ENCODE results near the gene ABAT. TPM values are rescaled to one million over a fixed set of nuclear protein-coding genes. Genes with fewer than 3 reads are reported as not detected.

Gene ABAT
- total and polyA plus RNA-seq, 10 of the 15 experiments (the other 5 are each of a cell fraction or from before 2014, with no cell fraction given), result 1.0 to 10.6 (median 1.9) TPM

GRCh38 chr16:8683640-8684039 lies 9.2 kb downstream of the ABAT start:
- Histone ChIP-seq H3K27me3 (replicated peaks in 1 of 2; ENCODE audit: control insufficient read depth in 2 of 2, insufficient read depth in 2 of 2, low read length in 1 of 2) (no peaks in the 10 kb centered on the region), H3K4me2 (ENCODE audit: control insufficient read depth, insufficient read depth) (no peak overlapping the region), H3K4me1 (ENCODE audit: control insufficient read depth, insufficient read depth, low read length) (no peaks in the 10 kb centered on the region), H4K20me1 (ENCODE audit: control insufficient read depth, insufficient read depth) (no peaks in the 10 kb centered on the region; the same call in 1 of the 2 replicates), H3K9me3 (replicated peaks; ENCODE audit: control insufficient read depth, insufficient read depth, low read length) (no peaks in the 10 kb centered on the region; the same call in 1 of the 3 replicates), H2AFZ (ENCODE audit: control insufficient read depth, low read depth, low read length) (no peak overlapping the region), H3K27ac (ENCODE audit: control insufficient read depth, insufficient read depth) (no peak overlapping the region), H3K9ac (ENCODE audit: control insufficient read depth, insufficient read depth, low read length) (no peak overlapping the region), H3K36me3 (ENCODE audit: control insufficient read depth in 2 of 2, insufficient read depth in 2 of 2, low read length in 1 of 2) (no peaks in the 10 kb centered on the region), H3K79me2 (ENCODE audit: control insufficient read depth, insufficient read depth, low read length) (no peaks in the 10 kb centered on the region), H3K4me3 (no peak overlapping the region)
- in situ Hi-C loops (cut with MboI) (no loop called here), intact Hi-C loops (cut with micrococcal nuclease; ENCODE audit: unreplicated experiment) (no loop called here)
- ChIA-PET CTCF (no interaction called here), RAD21 (ENCODE audit: unreplicated experiment) (no interaction called here), SMC1A (ENCODE audit: uncharacterized antibody, unreplicated experiment) (no interaction called here), POLR2A (interaction anchor here (0.6 kb wide), 1 partner anchor 1843 kb away, joined by 3 read pairs; no protein-coding TSS in a partner anchor)
- TF ChIP-seq CBFB (IDR thresholded peaks at IDR 0.05; ENCODE audit: low read depth) (no peak), BCL11A (IDR thresholded peaks at IDR 0.05; ENCODE audit: low read depth, low read length) (no peak)
- FAIRE-seq (no peak), DNase-seq (ENCODE audit: low read depth, low spot score) (no peak), ATAC-seq (no peak)
- BruUV-seq (replicated peaks), result no TSS peak
- WGBS (ENCODE audit: insufficient coverage, insufficient replicate concordance, low lambda C conversion rate, missing lambda C conversion rate), result 63% methylated on average over 4 of the region's 4 CpGs

GRCh38 chr16:8685617-8686016 lies 11.2 kb downstream of the ABAT start:
- FAIRE-seq, result no peak
- in situ Hi-C loops (cut with MboI), result no loop called here
- TF ChIP-seq NR2C2 (IDR thresholded peaks at IDR 0.05; ENCODE audit: borderline replicate concordance, control insufficient read depth, insufficient read length, low read depth) (no peak), LARP7 (IDR thresholded peaks at IDR 0.05) (no peak), BRCA1 (IDR thresholded peaks at IDR 0.05; ENCODE audit: low read depth, low read length) (no peak), MTA3 (IDR thresholded peaks at IDR 0.05; ENCODE audit: borderline replicate concordance, low read length) (no peak), RELB (IDR thresholded peaks at IDR 0.05; ENCODE audit: low read depth) (no peak), WRNIP1 (IDR thresholded peaks at IDR 0.05; ENCODE audit: borderline replicate concordance, low read depth, low read length) (no peak), ZBTB40 (IDR thresholded peaks at IDR 0.05; ENCODE audit: borderline replicate concordance) (no peak), SRF (IDR thresholded peaks at IDR 0.05; ENCODE audit: low read depth in 2 of 2, low read length in 2 of 2) (no peak), POLR2A (IDR thresholded peaks at IDR 0.05; ENCODE audit: low read depth, low read length) (no peak), HDAC6 (IDR thresholded peaks at IDR 0.05; ENCODE audit: unreplicated experiment) (no peak), ZNF622 (IDR thresholded peaks at IDR 0.05) (no peak), ZNF274 (IDR thresholded peaks at IDR 0.05; ENCODE audit: insufficient read depth, insufficient read length) (no peak)

More at GRCh38 chr16:8685617-8686016, 11.2 kb downstream of the ABAT start:
- Histone ChIP-seq H3K79me2 (ENCODE audit: control insufficient read depth, insufficient read depth, low read length) (no peaks in the 10 kb centered on the region), H3K9me3 (replicated peaks; ENCODE audit: control insufficient read depth, insufficient read depth, low read length) (peaks cover 5% of the 10 kb centered on the region; the same call in 2 of the 3 replicates), H2AFZ (ENCODE audit: control insufficient read depth, low read depth, low read length) (no peak overlapping the region), H3K9ac (ENCODE audit: control insufficient read depth, insufficient read depth, low read length) (no peak overlapping the region), H3K4me3 (no peak overlapping the region), H3K27me3 (replicated peaks in 1 of 2; ENCODE audit: control insufficient read depth in 2 of 2, insufficient read depth in 2 of 2, low read length in 1 of 2) (no peaks in the 10 kb centered on the region), H3K27ac (ENCODE audit: control insufficient read depth, insufficient read depth) (no peak overlapping the region), H3K4me2 (ENCODE audit: control insufficient read depth, insufficient read depth) (no peak overlapping the region), H4K20me1 (ENCODE audit: control insufficient read depth, insufficient read depth) (no peaks in the 10 kb centered on the region; the same call in 1 of the 2 replicates), H3K36me3 (ENCODE audit: control insufficient read depth in 2 of 2, insufficient read depth in 2 of 2, low read length in 1 of 2) (no peaks in the 10 kb centered on the region), H3K4me1 (ENCODE audit: control insufficient read depth, insufficient read depth, low read length) (no peaks in the 10 kb centered on the region)
- POLR2A ChIA-PET, result no interaction called here
- intact Hi-C loops (cut with micrococcal nuclease; ENCODE audit: unreplicated experiment), result no loop called here
- WGBS (ENCODE audit: insufficient coverage, insufficient replicate concordance, low lambda C conversion rate, missing lambda C conversion rate), result 73% methylated on average over 3 of the region's 3 CpGs
- CTCF ChIA-PET, result no interaction called here
- RAD21 ChIA-PET (ENCODE audit: unreplicated experiment), result no interaction called here
- ATAC-seq, result no peak
- DNase-seq (ENCODE audit: low read depth, low spot score), result no peak
- BruUV-seq (replicated peaks), result no TSS peak
- SMC1A ChIA-PET (ENCODE audit: uncharacterized antibody, unreplicated experiment), result no interaction called here

Measured in GM12878 (cell line).